Measurements from ENCODE around the gene ZBTB17. TPM values are rescaled to one million over a fixed set of nuclear protein-coding genes. Genes with fewer than 3 reads are reported as not detected.

Gene ZBTB17
- total RNA-seq, 2 experiments from 2014 or later = 52.9 to 53.4 TPM

DNA sequence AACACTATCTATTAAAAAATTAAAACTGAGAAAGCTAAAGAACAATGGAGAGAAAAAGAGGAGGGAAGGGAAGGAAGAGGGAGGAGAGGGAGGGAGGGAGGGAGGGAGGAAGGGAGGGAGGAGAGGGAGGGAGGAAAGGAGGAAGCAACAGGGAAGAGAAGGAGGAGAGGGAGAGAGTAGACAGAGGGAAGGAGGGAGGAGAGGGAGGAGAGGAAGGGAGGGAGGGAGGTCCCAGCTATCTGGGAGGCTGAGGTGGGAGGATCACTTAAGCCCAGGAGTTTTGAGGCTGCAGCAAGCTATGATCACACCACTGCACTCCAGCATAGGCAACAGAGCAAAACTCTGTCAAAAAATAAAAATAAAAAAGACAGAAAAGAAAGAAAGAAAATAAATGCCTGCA lies 16.5 kb downstream of the ZBTB17 start:
- Histone ChIP-seq H3K4me1 (ENCODE audit: insufficient read depth, low read length, poor library complexity, severe bottlenecking) (peaks cover 14% of the 10 kb centered on the region), H3K9me2 (ENCODE audit: insufficient read depth, low read length) (no peaks in the 10 kb centered on the region), H3K79me2 (ENCODE audit: insufficient read depth, low read depth, low read length) (peaks cover 11% of the 10 kb centered on the region; the same call in 1 of the 2 replicates), H3K4me3 (ENCODE audit: low read depth, low read length, poor library complexity, severe bottlenecking) (no peak overlapping the region), H3K27ac (ENCODE audit: low read depth, low read length, poor library complexity, severe bottlenecking) (no peak overlapping the region), H2AFZ (ENCODE audit: low read length) (no peak overlapping the region), H4K20me1 (ENCODE audit: insufficient read depth, low read length) (peaks cover 11% of the 10 kb centered on the region; the same call in 1 of the 2 replicates), H3K9me3 (ENCODE audit: low read length) (no peaks in the 10 kb centered on the region), H3K4me2 (ENCODE audit: low read length) (no peak overlapping the region), H3K36me3 (ENCODE audit: insufficient read depth, low read length) (peaks cover 47% of the 10 kb centered on the region)
- TF ChIP-seq EZH2phosphoT487 (IDR thresholded peaks at IDR 0.05; ENCODE audit: borderline replicate concordance, low read depth, low read length) = no peak
- TF ChIP-seq, protein P1, sequence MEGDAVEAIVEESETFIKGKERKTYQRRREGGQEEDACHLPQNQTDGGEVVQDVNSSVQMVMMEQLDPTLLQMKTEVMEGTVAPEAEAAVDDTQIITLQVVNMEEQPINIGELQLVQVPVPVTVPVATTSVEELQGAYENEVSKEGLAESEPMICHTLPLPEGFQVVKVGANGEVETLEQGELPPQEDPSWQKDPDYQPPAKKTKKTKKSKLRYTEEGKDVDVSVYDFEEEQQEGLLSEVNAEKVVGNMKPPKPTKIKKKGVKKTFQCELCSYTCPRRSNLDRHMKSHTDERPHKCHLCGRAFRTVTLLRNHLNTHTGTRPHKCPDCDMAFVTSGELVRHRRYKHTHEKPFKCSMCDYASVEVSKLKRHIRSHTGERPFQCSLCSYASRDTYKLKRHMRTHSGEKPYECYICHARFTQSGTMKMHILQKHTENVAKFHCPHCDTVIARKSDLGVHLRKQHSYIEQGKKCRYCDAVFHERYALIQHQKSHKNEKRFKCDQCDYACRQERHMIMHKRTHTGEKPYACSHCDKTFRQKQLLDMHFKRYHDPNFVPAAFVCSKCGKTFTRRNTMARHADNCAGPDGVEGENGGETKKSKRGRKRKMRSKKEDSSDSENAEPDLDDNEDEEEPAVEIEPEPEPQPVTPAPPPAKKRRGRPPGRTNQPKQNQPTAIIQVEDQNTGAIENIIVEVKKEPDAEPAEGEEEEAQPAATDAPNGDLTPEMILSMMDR (conservative IDR thresholded peaks at IDR 0.05; ENCODE audit: low read length) = no peak
- DNase-seq (ENCODE audit: low spot score) = no peak
- POLR2A ChIA-PET = interaction anchor here (0.7 kb wide), 1 partner anchor 14 kb away, joined by 3 read pairs; no protein-coding TSS in a partner anchor
- CTCF ChIA-PET (ENCODE audit: unreplicated experiment) = no interaction called here
- intact Hi-C loops (cut with micrococcal nuclease; ENCODE audit: unreplicated experiment) = no loop called here
- no TSS peak for BruUV-seq (replicated peaks)

DNA sequence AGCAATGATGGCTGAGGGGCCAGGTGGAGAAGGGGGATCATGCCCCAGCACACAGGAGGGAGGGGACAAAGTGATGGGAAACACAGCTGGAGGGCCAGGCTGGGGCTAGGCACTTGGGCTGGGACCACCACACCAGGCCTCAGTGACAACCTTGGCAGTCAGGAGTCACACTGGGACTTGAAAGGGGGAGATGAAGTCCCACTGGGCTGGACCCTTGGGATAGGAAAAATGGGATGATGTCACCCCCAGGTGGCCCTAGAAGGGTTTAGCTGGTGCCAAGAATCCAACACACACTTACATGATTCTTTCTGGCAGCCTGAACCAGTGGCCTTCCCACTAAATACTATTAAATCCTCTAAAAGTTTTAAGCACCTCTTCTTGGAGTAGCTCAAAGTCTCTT lies 17.1 kb downstream of the ZBTB17 start:
- H3K4me1 ChIP-seq (ENCODE audit: insufficient read depth, low read length, poor library complexity, severe bottlenecking) = peaks cover 8% of the 10 kb centered on the region
- no TSS peak for BruUV-seq (replicated peaks)
- ChIA-PET POLR2A (interaction anchor here (0.5 to 0.7 kb wide), 2 partner anchors 14 to 407 kb away, joined by 3 to 4 read pairs; no protein-coding TSS in a partner anchor), CTCF (ENCODE audit: unreplicated experiment) (no interaction called here)
- H3K9me3 ChIP-seq (ENCODE audit: low read length) = no peaks in the 10 kb centered on the region
- H3K4me2 ChIP-seq (ENCODE audit: low read length) = no peak overlapping the region
- TF ChIP-seq, protein P1 (conservative IDR thresholded peaks at IDR 0.05; ENCODE audit: low read length) = no peak
- TF ChIP-seq EZH2phosphoT487 (IDR thresholded peaks at IDR 0.05; ENCODE audit: borderline replicate concordance, low read depth, low read length) = no peak
- peaks cover 8% of the 10 kb centered on the region; the same call in 1 of the 2 replicates for H3K79me2 ChIP-seq (ENCODE audit: insufficient read depth, low read depth, low read length)
- peaks cover 11% of the 10 kb centered on the region; the same call in 1 of the 2 replicates for H4K20me1 ChIP-seq (ENCODE audit: insufficient read depth, low read length)
- H3K4me3 ChIP-seq (ENCODE audit: low read depth, low read length, poor library complexity, severe bottlenecking) = no peak overlapping the region
- DNase-seq (ENCODE audit: low spot score) = no peak
- peaks cover 51% of the 10 kb centered on the region for H3K36me3 ChIP-seq (ENCODE audit: insufficient read depth, low read length)
- no peak overlapping the region for H3K27ac ChIP-seq (ENCODE audit: low read depth, low read length, poor library complexity, severe bottlenecking)
- no peak overlapping the region for H2AFZ ChIP-seq (ENCODE audit: low read length)
- no peaks in the 10 kb centered on the region for H3K9me2 ChIP-seq (ENCODE audit: insufficient read depth, low read length)
- intact Hi-C loops (cut with micrococcal nuclease; ENCODE audit: unreplicated experiment) = no loop called here

DNA sequence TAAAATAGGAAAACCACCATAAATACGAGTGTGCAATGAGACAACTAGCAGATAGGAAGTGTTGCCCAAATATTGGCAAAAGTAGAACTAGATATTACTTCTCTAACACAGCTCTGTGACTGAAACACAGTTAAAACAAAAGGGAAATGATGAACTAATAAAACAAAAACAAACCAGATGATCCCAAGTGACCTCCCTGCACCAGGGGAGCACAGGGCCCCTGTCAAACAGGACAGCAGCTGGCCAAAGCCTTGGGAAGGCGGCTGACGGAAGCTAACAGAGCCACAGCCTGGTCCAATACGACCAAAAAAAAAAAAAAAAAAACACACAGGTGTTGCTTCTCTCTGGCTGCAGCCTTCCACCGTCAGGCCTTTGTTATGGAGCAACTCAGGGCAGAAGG lies 17.8 kb downstream of the ZBTB17 start:
- CTCF ChIA-PET (ENCODE audit: unreplicated experiment) = no interaction called here
- TF ChIP-seq, protein P1 (conservative IDR thresholded peaks at IDR 0.05; ENCODE audit: low read length) = no peak
- no peak for TF ChIP-seq EZH2phosphoT487 (IDR thresholded peaks at IDR 0.05; ENCODE audit: borderline replicate concordance, low read depth, low read length)
- Histone ChIP-seq H2AFZ (ENCODE audit: low read length) (no peak overlapping the region), H3K4me1 (ENCODE audit: insufficient read depth, low read length, poor library complexity, severe bottlenecking) (peaks cover under 1% of the 10 kb centered on the region), H3K4me2 (ENCODE audit: low read length) (no peak overlapping the region), H4K20me1 (ENCODE audit: insufficient read depth, low read length) (peaks cover 11% of the 10 kb centered on the region; the same call in 1 of the 2 replicates), H3K36me3 (ENCODE audit: insufficient read depth, low read length) (peaks cover 58% of the 10 kb centered on the region), H3K27ac (ENCODE audit: low read depth, low read length, poor library complexity, severe bottlenecking) (no peak overlapping the region), H3K9me3 (ENCODE audit: low read length) (no peaks in the 10 kb centered on the region), H3K79me2 (ENCODE audit: insufficient read depth, low read depth, low read length) (peaks cover 8% of the 10 kb centered on the region; the same call in 1 of the 2 replicates), H3K9me2 (ENCODE audit: insufficient read depth, low read length) (no peaks in the 10 kb centered on the region), H3K4me3 (ENCODE audit: low read depth, low read length, poor library complexity, severe bottlenecking) (no peak overlapping the region)
- DNase-seq (ENCODE audit: low spot score) = no peak
- intact Hi-C loops (cut with micrococcal nuclease; ENCODE audit: unreplicated experiment) = no loop called here
- POLR2A ChIA-PET = no interaction called here
- BruUV-seq (replicated peaks) = no TSS peak

All from OCI-LY7 (cell line).